ENCODE measurements around the gene FAM124B.

- TF ChIP-seq CTCF (IDR thresholded peaks at IDR 0.05) (no peak), ZFX (IDR thresholded peaks at IDR 0.05; ENCODE audit: borderline replicate concordance) (no peak)
These were observed 12.6 kb downstream of the FAM124B start for GRCh38 chr2:224389317-224389716.

Measured in 22Rv1 (cell line).